K562 (cell line): Measurements from ENCODE around the gene TBX6. TPM values are rescaled to one million over a fixed set of nuclear protein-coding genes. Genes with fewer than 3 reads are reported as not detected.

Experiments used
- BRD4 ChIP-seq: fragments of 200-600 bp; sonication (generic); IDR thresholded peaks from 2 replicates; pipeline ENCODE4 v1.6.1; 2017; ENCODE audit warnings: inconsistent platforms
- CXXC5 ChIP-seq: fragments of 250-450 bp; sonication (Bioruptor Pico); IDR thresholded peaks from 2 replicates; pipeline ENCODE4 v1.8.0; 2022; ENCODE audit warnings: inconsistent platforms, mild to moderate bottlenecking, moderate library complexity
- FIP1L1 ChIP-seq: fragments of 200-400 bp; formaldehyde crosslinking; IDR thresholded peaks from 2 replicates; pipeline ENCODE4 v1.6.1; 2018; ENCODE audit warnings: mild to moderate bottlenecking, low read depth, low read length; ENCODE audit not compliant: poor library complexity, severe bottlenecking
- HNRNPH1 ChIP-seq: fragments of 200-400 bp; formaldehyde crosslinking; optimal IDR thresholded peaks from 2 replicates; pipeline ENCODE3; 2017; ENCODE audit warnings: low read depth, mild to moderate bottlenecking, low read length, moderate library complexity
- NFE2L1 ChIP-seq: fragments of 450-650 bp; IDR thresholded peaks from 2 replicates; pipeline ENCODE4 v1.6.1; 2016; ENCODE audit warnings: missing genetic modification characterization, low read depth, mild to moderate bottlenecking, missing compliant biosample characterization, moderate library complexity, borderline replicate concordance
- NFIX ChIP-seq: fragments of 250-450 bp; sonication (Bioruptor Pico); IDR thresholded peaks from 2 replicates; pipeline ENCODE4 v1.4.0; 2020; ENCODE audit warnings: low read depth, mild to moderate bottlenecking, moderate library complexity
- NR2C2 ChIP-seq, 2 experiments: fragments of 200-800 bp in 1 of 2; sonication (Bioruptor generic) in 1 of 2; sonication (generic) in 1 of 2; formaldehyde crosslinking in 1 of 2; IDR thresholded peaks; 2 replicates each; pipeline versions ENCODE4 v1.6.1 to v1.8.0; 2016 to 2022; ENCODE audit warnings: mild to moderate bottlenecking in 1 of 2, missing compliant biosample characterization in 1 of 2, missing genetic modification characterization in 1 of 2, missing genetic modification reagents in 1 of 2
- PURB ChIP-seq: sonication (generic); formaldehyde crosslinking; IDR thresholded peaks from 2 replicates; pipeline ENCODE4 v1.9.0; 2021; ENCODE audit warnings: low read depth, mild to moderate bottlenecking, missing genetic modification reagents
- RHOXF2B ChIP-seq: fragments of 250-450 bp; sonication (Bioruptor Pico); conservative IDR thresholded peaks from 2 replicates; pipeline ENCODE4 v1.5.1; 2021
- ZNF133 ChIP-seq: fragments of 250-450 bp; sonication (Bioruptor Pico); IDR thresholded peaks from 2 replicates; pipeline ENCODE4 v1.4.0; 2020; ENCODE audit warnings: mild to moderate bottlenecking
- ZNF507 ChIP-seq: conservative IDR thresholded peaks from 2 replicates; pipeline ENCODE4 v1.6.1; 2017; ENCODE audit warnings: missing genetic modification characterization, missing compliant biosample characterization
- polyA plus RNA-seq, 8 experiments: library from polyadenylated mRNA; depleted of rRNA in 4 of 8; stranded (reverse) in 5 of 8; unstranded in 3 of 8; fragments of >200 nt; fragmentation: Nextera tagmentation in 2 of 8; fragmentation: Illumina TruSeq in 1 of 8; extraction: Ambion mirVana in 2 of 8; extraction: Trizol in 1 of 8; gene quantifications; 2 replicates each; pipeline versions ENCODE4 v1.2.1 to v1.2.3, GENCODE V29; 2011 to 2014; ENCODE audit warnings: inconsistent platforms in 1 of 8, missing spikeins in 1 of 8
- total RNA-seq, 7 experiments: library from RNA; depleted of rRNA in 6 of 7; stranded (reverse); fragments of >200 nt in 6 of 7; fragmentation: Illumina TruSeq in 2 of 7; extraction: Trizol in 2 of 7; gene quantifications; 2 replicates each; pipeline versions ENCODE4 v1.2.1 to v1.2.3, GENCODE V29; 2011 to 2021; ENCODE audit warnings: low replicate concordance in 1 of 7
- TF ChIP-seq, protein P1 (sequence below): fragments of 450-650 bp; IDR thresholded peaks from 2 replicates; pipeline ENCODE4 v1.6.1; 2016; ENCODE audit warnings: low read depth
- TF ChIP-seq, protein P2 (sequence below): fragments of 200-800 bp; sonication (Bioruptor generic); IDR thresholded peaks from 2 replicates; pipeline ENCODE4 v1.6.1; 2017; ENCODE audit warnings: missing genetic modification characterization, missing compliant biosample characterization
- TF ChIP-seq, protein P3 (sequence below): fragments of 450-650 bp; IDR thresholded peaks from 2 replicates; pipeline ENCODE4 v1.7.1; 2018; ENCODE audit warnings: mild to moderate bottlenecking, low read depth; ENCODE audit not compliant: partially characterized antibody

TBX6 gene
- total and polyA plus RNA-seq, 9 of the 15 experiments (the other 6 are each of a cell fraction or from before 2014, with no cell fraction given): 0.07 to 0.58 (median 0.11) TPM; not detected in 2

DNA sequence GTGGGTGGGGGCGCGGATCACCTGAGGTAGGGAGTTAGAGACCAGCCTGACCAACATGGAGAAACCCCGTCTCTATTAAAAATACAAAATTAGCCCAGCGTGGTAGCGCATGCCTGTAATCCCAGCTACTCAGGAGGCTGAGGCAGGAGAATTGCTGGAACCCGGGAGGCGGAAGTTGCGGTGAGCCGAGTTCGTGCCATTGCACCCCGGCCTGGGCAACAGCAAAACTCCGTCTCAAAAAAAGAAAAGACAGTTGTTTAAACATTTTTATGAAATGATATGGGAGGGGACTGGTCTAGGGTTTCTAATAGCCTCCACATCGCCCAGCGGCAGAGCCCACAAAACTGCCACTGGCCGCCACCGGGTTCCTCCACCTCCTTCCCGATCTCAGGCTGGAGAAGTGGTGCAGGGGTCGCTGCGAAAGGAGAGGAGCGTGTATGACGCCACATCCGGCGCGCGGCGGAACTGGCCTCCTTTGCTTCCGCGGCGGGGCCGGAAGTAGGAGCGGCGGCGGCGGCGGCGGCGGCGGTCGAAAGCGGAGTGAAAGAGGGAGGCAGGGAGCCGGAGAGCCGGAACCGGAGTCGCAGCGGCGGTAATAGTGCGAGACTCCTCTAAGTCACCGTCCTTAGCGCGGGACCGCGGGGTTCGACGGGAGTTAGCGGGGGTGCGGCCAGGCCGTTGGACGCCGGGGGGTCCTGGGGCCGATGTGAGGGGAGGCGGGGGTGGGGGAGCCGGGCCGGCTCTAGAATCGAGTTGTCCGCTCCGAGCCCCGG, 16.0 kb downstream of the TBX6 start, which contains the start of gene PPP4C (continued):
- TF ChIP-seq HNRNPH1: no peak
- no peak for TF ChIP-seq NR2C2 (CRISPR knock-in tag; IDR thresholded peaks at IDR 0.05)
- peak; percentile 83; the same call in 1 of the 2 replicates for TF ChIP-seq NR2C2 (tag; IDR thresholded peaks at IDR 0.05)
- TF ChIP-seq, protein P1, sequence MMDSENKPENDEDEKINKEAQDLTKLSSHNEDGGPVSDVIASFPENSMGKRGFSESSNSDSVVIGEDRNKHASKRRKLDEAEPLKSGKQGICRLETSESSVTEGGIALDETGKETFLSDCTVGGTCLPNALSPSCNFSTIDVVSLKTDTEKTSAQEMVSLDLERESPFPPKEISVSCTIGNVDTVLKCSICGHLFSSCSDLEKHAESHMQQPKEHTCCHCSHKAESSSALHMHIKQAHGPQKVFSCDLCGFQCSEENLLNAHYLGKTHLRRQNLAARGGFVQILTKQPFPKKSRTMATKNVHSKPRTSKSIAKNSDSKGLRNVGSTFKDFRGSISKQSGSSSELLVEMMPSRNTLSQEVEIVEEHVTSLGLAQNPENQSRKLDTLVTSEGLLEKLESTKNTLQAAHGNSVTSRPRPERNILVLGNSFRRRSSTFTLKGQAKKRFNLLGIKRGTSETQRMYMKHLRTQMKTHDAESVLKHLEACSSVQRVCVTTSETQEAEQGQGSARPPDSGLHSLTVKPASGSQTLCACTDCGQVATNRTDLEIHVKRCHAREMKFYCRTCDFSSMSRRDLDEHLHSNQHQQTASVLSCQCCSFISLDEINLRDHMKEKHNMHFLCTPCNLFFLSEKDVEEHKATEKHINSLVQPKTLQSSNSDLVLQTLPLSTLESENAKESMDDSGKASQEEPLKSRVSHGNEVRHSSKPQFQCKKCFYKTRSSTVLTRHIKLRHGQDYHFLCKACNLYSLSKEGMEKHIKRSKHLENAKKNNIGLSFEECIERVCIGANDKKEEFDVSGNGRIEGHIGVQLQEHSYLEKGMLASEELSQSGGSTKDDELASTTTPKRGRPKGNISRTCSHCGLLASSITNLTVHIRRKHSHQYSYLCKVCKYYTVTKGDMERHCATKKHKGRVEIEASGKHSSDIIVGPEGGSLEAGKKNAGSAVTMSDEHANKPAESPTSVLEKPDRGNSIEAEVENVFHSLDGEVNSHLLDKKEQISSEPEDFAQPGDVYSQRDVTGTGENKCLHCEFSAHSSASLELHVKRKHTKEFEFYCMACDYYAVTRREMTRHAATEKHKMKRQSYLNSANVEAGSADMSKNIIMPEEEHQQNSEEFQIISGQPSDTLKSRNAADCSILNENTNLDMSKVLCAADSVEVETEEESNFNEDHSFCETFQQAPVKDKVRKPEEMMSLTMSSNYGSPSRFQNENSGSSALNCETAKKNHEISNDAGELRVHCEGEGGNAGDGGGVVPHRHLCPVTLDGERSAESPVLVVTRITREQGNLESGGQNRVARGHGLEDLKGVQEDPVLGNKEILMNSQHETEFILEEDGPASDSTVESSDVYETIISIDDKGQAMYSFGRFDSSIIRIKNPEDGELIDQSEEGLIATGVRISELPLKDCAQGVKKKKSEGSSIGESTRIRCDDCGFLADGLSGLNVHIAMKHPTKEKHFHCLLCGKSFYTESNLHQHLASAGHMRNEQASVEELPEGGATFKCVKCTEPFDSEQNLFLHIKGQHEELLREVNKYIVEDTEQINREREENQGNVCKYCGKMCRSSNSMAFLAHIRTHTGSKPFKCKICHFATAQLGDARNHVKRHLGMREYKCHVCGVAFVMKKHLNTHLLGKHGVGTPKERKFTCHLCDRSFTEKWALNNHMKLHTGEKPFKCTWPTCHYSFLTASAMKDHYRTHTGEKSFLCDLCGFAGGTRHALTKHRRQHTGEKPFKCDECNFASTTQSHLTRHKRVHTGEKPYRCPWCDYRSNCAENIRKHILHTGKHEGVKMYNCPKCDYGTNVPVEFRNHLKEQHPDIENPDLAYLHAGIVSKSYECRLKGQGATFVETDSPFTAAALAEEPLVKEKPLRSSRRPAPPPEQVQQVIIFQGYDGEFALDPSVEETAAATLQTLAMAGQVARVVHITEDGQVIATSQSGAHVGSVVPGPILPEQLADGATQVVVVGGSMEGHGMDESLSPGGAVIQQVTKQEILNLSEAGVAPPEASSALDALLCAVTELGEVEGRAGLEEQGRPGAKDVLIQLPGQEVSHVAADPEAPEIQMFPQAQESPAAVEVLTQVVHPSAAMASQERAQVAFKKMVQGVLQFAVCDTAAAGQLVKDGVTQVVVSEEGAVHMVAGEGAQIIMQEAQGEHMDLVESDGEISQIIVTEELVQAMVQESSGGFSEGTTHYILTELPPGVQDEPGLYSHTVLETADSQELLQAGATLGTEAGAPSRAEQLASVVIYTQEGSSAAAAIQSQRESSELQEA: no peak
- no peak for TF ChIP-seq RHOXF2B (CRISPR knock-in tag)
- no peak for TF ChIP-seq PURB (CRISPR knock-in tag)
- TF ChIP-seq FIP1L1: peak; percentile 28
- TF ChIP-seq, protein P2, sequence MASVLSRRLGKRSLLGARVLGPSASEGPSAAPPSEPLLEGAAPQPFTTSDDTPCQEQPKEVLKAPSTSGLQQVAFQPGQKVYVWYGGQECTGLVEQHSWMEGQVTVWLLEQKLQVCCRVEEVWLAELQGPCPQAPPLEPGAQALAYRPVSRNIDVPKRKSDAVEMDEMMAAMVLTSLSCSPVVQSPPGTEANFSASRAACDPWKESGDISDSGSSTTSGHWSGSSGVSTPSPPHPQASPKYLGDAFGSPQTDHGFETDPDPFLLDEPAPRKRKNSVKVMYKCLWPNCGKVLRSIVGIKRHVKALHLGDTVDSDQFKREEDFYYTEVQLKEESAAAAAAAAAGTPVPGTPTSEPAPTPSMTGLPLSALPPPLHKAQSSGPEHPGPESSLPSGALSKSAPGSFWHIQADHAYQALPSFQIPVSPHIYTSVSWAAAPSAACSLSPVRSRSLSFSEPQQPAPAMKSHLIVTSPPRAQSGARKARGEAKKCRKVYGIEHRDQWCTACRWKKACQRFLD (CRISPR knock-in tag): 0 out of 2 replicates have a peak, but pooled peaks have one; percentile 0
- TF ChIP-seq NFIX (CRISPR knock-in tag): no peak
- TF ChIP-seq BRD4: peak; percentile 82; the same call in 1 of the 2 replicates
- TF ChIP-seq NFE2L1 (tag): no peak
- TF ChIP-seq ZNF507 (tag): no peak
- TF ChIP-seq CXXC5 (CRISPR knock-in tag): peak; percentile 77
- TF ChIP-seq ZNF133 (CRISPR knock-in tag): no peak
- TF ChIP-seq, protein P3, sequence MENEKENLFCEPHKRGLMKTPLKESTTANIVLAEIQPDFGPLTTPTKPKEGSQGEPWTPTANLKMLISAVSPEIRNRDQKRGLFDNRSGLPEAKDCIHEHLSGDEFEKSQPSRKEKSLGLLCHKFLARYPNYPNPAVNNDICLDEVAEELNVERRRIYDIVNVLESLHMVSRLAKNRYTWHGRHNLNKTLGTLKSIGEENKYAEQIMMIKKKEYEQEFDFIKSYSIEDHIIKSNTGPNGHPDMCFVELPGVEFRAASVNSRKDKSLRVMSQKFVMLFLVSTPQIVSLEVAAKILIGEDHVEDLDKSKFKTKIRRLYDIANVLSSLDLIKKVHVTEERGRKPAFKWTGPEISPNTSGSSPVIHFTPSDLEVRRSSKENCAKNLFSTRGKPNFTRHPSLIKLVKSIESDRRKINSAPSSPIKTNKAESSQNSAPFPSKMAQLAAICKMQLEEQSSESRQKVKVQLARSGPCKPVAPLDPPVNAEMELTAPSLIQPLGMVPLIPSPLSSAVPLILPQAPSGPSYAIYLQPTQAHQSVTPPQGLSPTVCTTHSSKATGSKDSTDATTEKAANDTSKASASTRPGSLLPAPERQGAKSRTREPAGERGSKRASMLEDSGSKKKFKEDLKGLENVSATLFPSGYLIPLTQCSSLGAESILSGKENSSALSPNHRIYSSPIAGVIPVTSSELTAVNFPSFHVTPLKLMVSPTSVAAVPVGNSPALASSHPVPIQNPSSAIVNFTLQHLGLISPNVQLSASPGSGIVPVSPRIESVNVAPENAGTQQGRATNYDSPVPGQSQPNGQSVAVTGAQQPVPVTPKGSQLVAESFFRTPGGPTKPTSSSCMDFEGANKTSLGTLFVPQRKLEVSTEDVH: peak; percentile 94
